ENCODE data around the gene FBXO21. TPM values are rescaled to one million over a fixed set of nuclear protein-coding genes. Genes with fewer than 3 reads are reported as not detected.
A peak's percentile ranks its signal among the peaks of the same experiment; 100 is the strongest.
"Not testable (repeated sequence)": the region's sequence is repeated elsewhere in the genome, so short reads cannot be mapped to it uniquely, and the experiment has no call there.

The FBXO21 gene
- total RNA-seq, 2 experiments from 2014 or later: 34.4 to 60.8 TPM

DNA sequence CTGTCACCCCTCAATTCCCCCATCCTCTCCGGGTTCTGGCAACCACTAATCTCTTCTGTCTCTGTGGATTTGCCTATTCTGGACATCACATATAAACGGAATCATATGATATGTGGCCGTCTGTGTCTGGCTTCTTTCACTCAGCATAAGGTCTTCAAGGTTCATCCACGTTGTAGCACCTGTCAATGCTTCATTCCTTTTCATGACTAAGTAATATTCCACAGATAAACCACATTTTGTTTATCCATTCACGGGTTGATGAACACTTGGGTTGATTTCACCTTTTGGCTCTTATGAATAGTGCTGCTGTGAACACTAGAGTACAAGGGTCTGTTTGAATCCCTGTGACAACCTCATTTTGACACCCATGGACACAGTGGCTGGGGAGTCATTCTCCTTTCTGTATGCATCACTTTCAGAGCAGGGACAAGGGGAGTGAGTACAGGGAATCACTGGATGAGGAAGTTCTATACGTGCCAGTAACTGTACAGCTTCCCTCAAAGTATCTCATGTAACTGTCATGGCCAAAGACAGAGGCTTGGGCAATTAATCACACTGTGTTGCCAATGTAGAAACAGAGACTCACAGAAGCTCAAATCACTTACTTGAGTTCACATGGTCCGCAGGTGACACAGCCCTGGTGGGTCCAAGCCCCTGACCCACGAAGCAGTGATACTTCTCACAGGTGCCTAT, 80.2 kb downstream of the FBXO21 start:
- H3K27ac ChIP-seq (ENCODE audit: low read depth, low read length, poor library complexity, severe bottlenecking): no peak overlapping the region
- H3K9me3 ChIP-seq (ENCODE audit: low read length): no peaks in the 10 kb centered on the region
- no peaks in the 10 kb centered on the region for H3K79me2 ChIP-seq (ENCODE audit: insufficient read depth, low read depth, low read length)
- peaks cover 4% of the 10 kb centered on the region for H3K4me1 ChIP-seq (ENCODE audit: insufficient read depth, low read length, poor library complexity, severe bottlenecking)
- no peak overlapping the region for H3K4me2 ChIP-seq (ENCODE audit: low read length)
- intact Hi-C loops (cut with micrococcal nuclease; ENCODE audit: unreplicated experiment): loop anchor here (10.0 kb wide), 1 partner anchor 225 kb away; the partner anchor contains the start of gene HRK
- no TSS peak for BruUV-seq (replicated peaks)
- no peaks in the 10 kb centered on the region for H3K9me2 ChIP-seq (ENCODE audit: insufficient read depth, low read length)
- H4K20me1 ChIP-seq (ENCODE audit: insufficient read depth, low read length): no peaks in the 10 kb centered on the region
- TF ChIP-seq EZH2phosphoT487 (IDR thresholded peaks at IDR 0.05; ENCODE audit: borderline replicate concordance, low read depth, low read length) (no peak), CTCF (conservative IDR thresholded peaks at IDR 0.05; ENCODE audit: low read length) (no peak)
- ChIA-PET POLR2A (no interaction called here), CTCF (ENCODE audit: unreplicated experiment) (interaction anchor here (0.5 kb wide), 1 partner anchor 402 kb away, joined by 4 read pairs; no protein-coding TSS in a partner anchor)
- no peak overlapping the region for H2AFZ ChIP-seq (ENCODE audit: low read length)
- no peak overlapping the region for H3K4me3 ChIP-seq (ENCODE audit: low read depth, low read length, poor library complexity, severe bottlenecking)
- no peaks in the 10 kb centered on the region for H3K36me3 ChIP-seq (ENCODE audit: insufficient read depth, low read length)
- no peak for DNase-seq (ENCODE audit: low spot score)

DNA sequence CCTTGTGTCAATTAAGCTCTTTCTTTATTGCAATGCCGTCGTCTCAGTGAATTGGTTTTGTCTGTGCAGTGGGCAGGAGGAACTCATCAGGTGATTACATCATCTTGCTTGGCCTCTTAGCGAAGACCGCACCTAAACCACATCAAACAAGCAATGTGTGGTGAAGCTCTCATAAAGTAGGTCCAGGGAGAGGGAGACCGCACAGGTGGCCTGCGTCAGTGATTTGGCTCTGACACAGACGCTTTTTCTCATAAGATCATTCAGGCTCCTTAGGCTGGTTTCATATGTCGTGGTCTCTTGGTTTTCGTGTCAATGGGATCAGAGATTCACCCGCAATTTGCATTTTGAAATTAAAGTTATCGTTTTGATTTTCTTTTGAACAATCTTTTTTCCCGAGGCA, 84.4 kb downstream of the FBXO21 start:
- Histone ChIP-seq H3K9me2 (ENCODE audit: insufficient read depth, low read length) (no peaks in the 10 kb centered on the region), H3K4me3 (ENCODE audit: low read depth, low read length, poor library complexity, severe bottlenecking) (no peak overlapping the region), H3K79me2 (ENCODE audit: insufficient read depth, low read depth, low read length) (no peaks in the 10 kb centered on the region), H3K27ac (ENCODE audit: low read depth, low read length, poor library complexity, severe bottlenecking) (no peak overlapping the region), H3K36me3 (ENCODE audit: insufficient read depth, low read length) (no peaks in the 10 kb centered on the region), H3K9me3 (ENCODE audit: low read length) (no peaks in the 10 kb centered on the region), H3K4me1 (ENCODE audit: insufficient read depth, low read length, poor library complexity, severe bottlenecking) (no peaks in the 10 kb centered on the region), H2AFZ (ENCODE audit: low read length) (no peak overlapping the region), H4K20me1 (ENCODE audit: insufficient read depth, low read length) (no peaks in the 10 kb centered on the region), H3K4me2 (ENCODE audit: low read length) (no peak overlapping the region)
- TF ChIP-seq EZH2phosphoT487 (IDR thresholded peaks at IDR 0.05; ENCODE audit: borderline replicate concordance, low read depth, low read length) (no peak), CTCF (conservative IDR thresholded peaks at IDR 0.05; ENCODE audit: low read length) (no peak)
- CTCF ChIA-PET (ENCODE audit: unreplicated experiment): no interaction called here
- POLR2A ChIA-PET: interaction anchor here (0.7 kb wide), 2 partner anchors 16 to 65 kb away, joined by 3 read pairs; no protein-coding TSS in a partner anchor
- peak; percentile 34 for DNase-seq (ENCODE audit: low spot score)
- BruUV-seq (replicated peaks): no TSS peak
- intact Hi-C loops (cut with micrococcal nuclease; ENCODE audit: unreplicated experiment): no loop called here

DNA sequence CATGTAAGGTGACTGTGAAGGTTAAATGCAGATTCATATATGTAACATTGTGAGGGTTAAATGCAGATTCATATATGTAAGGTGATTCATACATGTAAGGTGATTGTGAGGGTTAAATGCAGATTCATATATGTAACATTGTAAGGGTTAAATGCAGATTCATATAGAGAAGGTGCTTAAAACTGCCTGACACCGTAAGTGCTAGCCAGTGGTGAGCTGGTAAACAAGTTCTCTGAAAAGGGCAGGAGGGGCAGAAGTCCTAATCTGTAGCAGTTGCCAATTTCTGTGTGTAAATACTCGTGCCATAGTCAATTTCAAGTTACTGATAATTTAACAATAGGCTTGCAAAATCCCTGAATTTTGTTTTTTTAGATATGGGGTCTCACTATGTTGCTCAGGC, 86.3 kb downstream of the FBXO21 start:
- CTCF ChIA-PET (ENCODE audit: unreplicated experiment): interaction anchor here (0.5 kb wide), 1 partner anchor 188 kb away, joined by 4 read pairs; no protein-coding TSS in a partner anchor
- DNase-seq (ENCODE audit: low spot score); POLR2A ChIA-PET; H3K4me1 ChIP-seq (ENCODE audit: insufficient read depth, low read length, poor library complexity, severe bottlenecking); H3K79me2 ChIP-seq (ENCODE audit: insufficient read depth, low read depth, low read length); H3K36me3 ChIP-seq (ENCODE audit: insufficient read depth, low read length); H3K4me3 ChIP-seq (ENCODE audit: low read depth, low read length, poor library complexity, severe bottlenecking); H4K20me1 ChIP-seq (ENCODE audit: insufficient read depth, low read length); BruUV-seq (replicated peaks); H3K9me2 ChIP-seq (ENCODE audit: insufficient read depth, low read length); H3K27ac ChIP-seq (ENCODE audit: low read depth, low read length, poor library complexity, severe bottlenecking); H3K9me3 ChIP-seq (ENCODE audit: low read length); H2AFZ ChIP-seq (ENCODE audit: low read length); H3K4me2 ChIP-seq (ENCODE audit: low read length); intact Hi-C loops (cut with micrococcal nuclease; ENCODE audit: unreplicated experiment): not testable (repeated sequence)

All from OCI-LY7 (cell line).